Measurements from ENCODE around the gene RNF180. TPM values are rescaled to one million over a fixed set of nuclear protein-coding genes. Genes with fewer than 3 reads are reported as not detected.

Gene RNF180
- total RNA-seq, 1 experiment from 2014 or later, result 5.4 TPM

- CTCF ChIA-PET, result no interaction called here
- H3K79me2 ChIP-seq (ENCODE audit: low read length), result no peaks in the 10 kb centered on the region
- no peak overlapping the region for H2AFZ ChIP-seq (ENCODE audit: low read length)
- DNase-seq (no peak), ATAC-seq (no peak)
- no peaks in the 10 kb centered on the region for H3F3A ChIP-seq (ENCODE audit: low read length, unreplicated experiment)
- no peaks in the 10 kb centered on the region for H3K36me3 ChIP-seq (ENCODE audit: low read depth, low read length)
- no TSS peak for BruUV-seq (replicated peaks)
- no peak overlapping the region for H3K9ac ChIP-seq (ENCODE audit: low read length)
- H3K4me2 ChIP-seq (ENCODE audit: low read length), result no peak overlapping the region
- intact Hi-C loops (cut with micrococcal nuclease), result no loop called here
- no peaks in the 10 kb centered on the region for H3K4me1 ChIP-seq (ENCODE audit: insufficient read depth, low read length)
- no peaks in the 10 kb centered on the region for H3K27me3 ChIP-seq (ENCODE audit: low read length)
- H3K27ac ChIP-seq (ENCODE audit: low read length), result no peak overlapping the region
- H3K9me3 ChIP-seq (ENCODE audit: low read length), result no peaks in the 10 kb centered on the region
- no peaks in the 10 kb centered on the region for H3K9me2 ChIP-seq (replicated peaks; ENCODE audit: low read length)
- TF ChIP-seq EZH2phosphoT487 (IDR thresholded peaks at IDR 0.05; ENCODE audit: borderline replicate concordance, low read length), result no peak
- TF ChIP-seq, protein P1, sequence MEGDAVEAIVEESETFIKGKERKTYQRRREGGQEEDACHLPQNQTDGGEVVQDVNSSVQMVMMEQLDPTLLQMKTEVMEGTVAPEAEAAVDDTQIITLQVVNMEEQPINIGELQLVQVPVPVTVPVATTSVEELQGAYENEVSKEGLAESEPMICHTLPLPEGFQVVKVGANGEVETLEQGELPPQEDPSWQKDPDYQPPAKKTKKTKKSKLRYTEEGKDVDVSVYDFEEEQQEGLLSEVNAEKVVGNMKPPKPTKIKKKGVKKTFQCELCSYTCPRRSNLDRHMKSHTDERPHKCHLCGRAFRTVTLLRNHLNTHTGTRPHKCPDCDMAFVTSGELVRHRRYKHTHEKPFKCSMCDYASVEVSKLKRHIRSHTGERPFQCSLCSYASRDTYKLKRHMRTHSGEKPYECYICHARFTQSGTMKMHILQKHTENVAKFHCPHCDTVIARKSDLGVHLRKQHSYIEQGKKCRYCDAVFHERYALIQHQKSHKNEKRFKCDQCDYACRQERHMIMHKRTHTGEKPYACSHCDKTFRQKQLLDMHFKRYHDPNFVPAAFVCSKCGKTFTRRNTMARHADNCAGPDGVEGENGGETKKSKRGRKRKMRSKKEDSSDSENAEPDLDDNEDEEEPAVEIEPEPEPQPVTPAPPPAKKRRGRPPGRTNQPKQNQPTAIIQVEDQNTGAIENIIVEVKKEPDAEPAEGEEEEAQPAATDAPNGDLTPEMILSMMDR (conservative IDR thresholded peaks at IDR 0.05; ENCODE audit: low read depth, low read length), result no peak
- no peak for TF ChIP-seq EZH2 (IDR thresholded peaks at IDR 0.05; ENCODE audit: low read length, unreplicated experiment)
- no peak overlapping the region for H3K4me3 ChIP-seq (ENCODE audit: low read length)
- no peaks in the 10 kb centered on the region for H4K20me1 ChIP-seq (ENCODE audit: low read length)
- POLR2A ChIA-PET (ENCODE audit: unreplicated experiment), result no interaction called here
These were observed 146.8 kb downstream of the RNF180 start for GRCh38 chr5:64312491-64312890.

DNA sequence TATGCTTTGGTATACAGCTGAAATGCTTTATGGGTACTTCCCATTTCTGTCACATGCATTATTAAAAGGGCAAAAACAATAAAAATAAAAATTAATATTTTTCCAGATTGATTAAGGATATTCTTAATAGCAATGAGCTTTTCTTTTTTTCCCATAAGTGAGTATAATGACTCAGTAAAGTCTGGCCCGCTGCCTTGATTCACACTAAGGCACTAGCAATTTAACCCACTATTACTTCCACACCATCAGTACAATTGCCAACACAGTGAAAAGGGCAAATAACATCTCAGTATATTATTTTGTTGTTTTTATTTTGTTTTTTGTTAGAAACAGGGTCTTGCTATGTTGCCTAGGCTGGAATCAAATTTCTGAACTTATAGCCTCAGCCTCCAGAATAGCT, 150.1 kb downstream of the RNF180 start:
- BruUV-seq (replicated peaks), result no TSS peak
- ChIA-PET POLR2A (ENCODE audit: unreplicated experiment) (no interaction called here), CTCF (no interaction called here)

DNA sequence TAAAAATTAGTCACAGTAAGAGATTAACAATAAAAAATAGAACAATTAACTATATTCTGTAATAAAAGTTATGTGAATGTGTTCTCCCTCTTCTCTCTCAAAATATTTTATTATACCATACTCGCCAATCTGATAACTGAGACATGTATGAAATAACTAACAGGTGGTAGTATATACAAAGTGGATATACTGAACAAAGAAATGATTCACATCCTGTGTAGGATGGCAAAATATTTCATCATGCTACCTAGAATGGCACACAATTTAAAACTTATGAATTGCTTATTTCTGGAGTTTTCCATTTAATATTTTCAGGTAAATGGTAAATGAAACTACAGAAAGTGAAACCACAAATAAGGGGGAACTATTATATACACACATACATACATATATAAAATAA, 152.5 kb downstream of the RNF180 start:
- POLR2A ChIA-PET (ENCODE audit: unreplicated experiment), result no interaction called here
- Histone ChIP-seq H3K27ac (ENCODE audit: low read length) (no peak overlapping the region), H3K4me2 (ENCODE audit: low read length) (no peak overlapping the region), H3K9me2 (replicated peaks; ENCODE audit: low read length) (no peaks in the 10 kb centered on the region), H3K36me3 (ENCODE audit: low read depth, low read length) (no peaks in the 10 kb centered on the region), H3K27me3 (ENCODE audit: low read length) (no peaks in the 10 kb centered on the region), H4K20me1 (ENCODE audit: low read length) (no peaks in the 10 kb centered on the region), H3K4me1 (ENCODE audit: insufficient read depth, low read length) (peaks cover 5% of the 10 kb centered on the region; the same call in 1 of the 2 replicates), H3K9ac (ENCODE audit: low read length) (no peak overlapping the region), H3K4me3 (ENCODE audit: low read length) (no peak overlapping the region), H3K79me2 (ENCODE audit: low read length) (no peaks in the 10 kb centered on the region), H3K9me3 (ENCODE audit: low read length) (no peaks in the 10 kb centered on the region), H2AFZ (ENCODE audit: low read length) (no peak overlapping the region), H3F3A (ENCODE audit: low read length, unreplicated experiment) (no peaks in the 10 kb centered on the region)
- ATAC-seq, result peak; percentile 84
- peak; percentile 38 for DNase-seq
- TF ChIP-seq EZH2phosphoT487 (IDR thresholded peaks at IDR 0.05; ENCODE audit: borderline replicate concordance, low read length) (no peak), EZH2 (IDR thresholded peaks at IDR 0.05; ENCODE audit: low read length, unreplicated experiment) (no peak)
- TF ChIP-seq, protein P1 (conservative IDR thresholded peaks at IDR 0.05; ENCODE audit: low read depth, low read length), result no peak
- CTCF ChIA-PET, result no interaction called here
- intact Hi-C loops (cut with micrococcal nuclease), result loop anchor here (2.0 kb wide), 1 partner anchor 17 kb away; no protein-coding TSS in a partner anchor
- BruUV-seq (replicated peaks), result no TSS peak

More for the DNA sequence above, 150.1 kb downstream of the RNF180 start:
- Histone ChIP-seq H3K9me2 (replicated peaks; ENCODE audit: low read length) (no peaks in the 10 kb centered on the region), H3F3A (ENCODE audit: low read length, unreplicated experiment) (no peaks in the 10 kb centered on the region), H3K4me1 (ENCODE audit: insufficient read depth, low read length) (peaks cover 5% of the 10 kb centered on the region; the same call in 1 of the 2 replicates), H3K9me3 (ENCODE audit: low read length) (no peaks in the 10 kb centered on the region), H3K79me2 (ENCODE audit: low read length) (no peaks in the 10 kb centered on the region), H3K27ac (ENCODE audit: low read length) (no peak overlapping the region), H4K20me1 (ENCODE audit: low read length) (no peaks in the 10 kb centered on the region), H3K4me2 (ENCODE audit: low read length) (no peak overlapping the region), H3K27me3 (ENCODE audit: low read length) (no peaks in the 10 kb centered on the region), H3K9ac (ENCODE audit: low read length) (no peak overlapping the region), H3K36me3 (ENCODE audit: low read depth, low read length) (no peaks in the 10 kb centered on the region), H2AFZ (ENCODE audit: low read length) (no peak overlapping the region), H3K4me3 (ENCODE audit: low read length) (no peak overlapping the region)
- ATAC-seq (no peak), DNase-seq (peak; percentile 27)
- intact Hi-C loops (cut with micrococcal nuclease), result no loop called here
- TF ChIP-seq, protein P1 (conservative IDR thresholded peaks at IDR 0.05; ENCODE audit: low read depth, low read length), result no peak
- no peak for TF ChIP-seq EZH2 (IDR thresholded peaks at IDR 0.05; ENCODE audit: low read length, unreplicated experiment)
- TF ChIP-seq EZH2phosphoT487 (IDR thresholded peaks at IDR 0.05; ENCODE audit: borderline replicate concordance, low read length), result no peak

Data from PC-3 (cell line).